GDM1 (cell line): Measurements from ENCODE around the gene CTU2.
"Not testable (repeated sequence)": the region's sequence is repeated elsewhere in the genome, so short reads cannot be mapped to it uniquely, and the experiment has no call there.

ENCODE experiments used
- DNase-seq: peaks from one replicate; lab custom pipeline; 2025; lab: John Stamatoyannopoulos, UW

The CTU2 gene

DNA sequence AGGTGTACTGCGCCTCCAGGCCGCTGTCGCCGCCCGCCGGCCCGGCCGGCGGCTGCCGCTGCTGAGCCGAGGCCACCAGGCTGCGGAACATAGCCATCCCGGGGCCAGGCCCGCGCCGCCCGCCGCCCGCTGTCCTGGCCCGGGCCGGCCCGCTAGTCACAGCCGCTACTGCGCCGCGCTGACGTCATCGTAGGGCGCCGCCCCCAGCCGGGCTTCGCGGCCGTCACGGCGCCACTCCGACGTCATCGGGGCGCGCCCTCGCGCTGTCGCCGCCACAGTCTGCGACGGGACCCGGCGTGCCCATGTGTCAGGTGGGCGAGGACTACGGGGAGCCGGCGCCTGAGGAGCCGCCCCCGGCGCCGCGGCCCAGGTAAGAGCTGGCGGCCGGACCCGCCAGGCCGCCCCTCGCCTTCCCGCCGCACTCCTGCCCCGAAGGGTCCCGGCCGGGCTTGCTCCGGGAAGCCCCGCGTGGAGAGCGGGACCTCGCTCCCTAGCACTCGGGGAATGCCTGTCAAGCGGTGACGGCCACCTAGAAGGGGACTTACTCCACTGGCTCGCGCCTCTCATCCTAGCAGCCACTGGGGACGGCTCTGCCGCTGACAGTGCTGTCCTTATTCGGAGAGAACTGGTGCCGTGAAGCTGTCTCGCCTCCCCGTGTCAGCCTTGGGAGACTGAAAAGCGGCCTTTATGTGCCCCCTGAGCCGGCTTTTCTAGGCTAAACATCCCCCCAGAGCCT, at the start of gene CTU2, which contains the start of gene RNF166:
CTU2 (plus strand) TSS at position 275 of the 736 bp plus-strand sequence; CDS start at position 303, 28 bp downstream.
RNF166 (minus strand) TSS at position 180 of the 736 bp plus-strand sequence; CDS start at position 97, 83 bp downstream.
- peak; percentile 84 for DNase-seq

DNA sequence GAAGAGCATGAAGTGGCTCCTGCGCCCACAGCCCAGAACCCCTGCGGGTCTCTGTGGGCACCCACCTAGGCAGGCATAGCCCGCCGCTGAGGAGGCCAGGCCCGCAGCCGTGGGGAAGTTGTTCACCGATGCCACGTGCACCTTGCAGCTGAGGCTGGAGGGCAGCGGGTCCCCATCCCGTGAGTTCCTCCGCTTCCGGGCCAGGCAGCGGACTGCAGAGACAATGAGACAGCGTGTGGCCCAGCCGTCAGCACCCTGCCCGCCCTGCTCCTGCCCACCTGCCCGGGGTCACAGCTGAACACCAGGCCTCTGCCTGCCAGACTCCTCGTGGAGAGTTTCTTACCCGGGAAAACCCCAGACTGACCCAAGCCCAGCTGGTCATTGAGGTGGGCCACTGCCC, 48.9 kb upstream of the CTU2 start:
- DNase-seq, result no peak

GRCh38 chr16:88658714-88659113, 47.6 kb upstream of the CTU2 start:
- DNase-seq, result no peak

GRCh38 chr16:88659160-88659559, 47.1 kb upstream of the CTU2 start:
- DNase-seq, result no peak

DNA sequence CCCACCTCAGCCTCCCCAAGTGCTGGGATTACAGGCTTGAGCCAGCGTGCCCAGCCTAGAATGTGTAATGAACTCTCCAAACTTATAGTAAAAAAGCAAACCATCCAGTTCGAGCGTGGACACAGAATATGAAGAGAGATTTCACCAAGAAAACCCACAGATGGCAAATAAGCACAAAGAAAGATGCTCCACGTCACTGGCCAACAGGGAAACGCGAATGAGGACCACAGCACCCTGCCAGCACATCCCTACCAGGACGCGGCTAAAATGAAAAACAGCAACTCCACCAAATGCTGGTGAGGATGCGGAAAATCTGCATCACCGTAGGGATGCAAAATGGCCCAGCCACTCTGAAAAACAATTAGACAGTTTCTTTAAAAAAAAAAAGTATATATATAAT, 44.8 kb upstream of the CTU2 start:
- DNase-seq, result no peak

GRCh38 chr16:88662222-88662842, 44.0 kb upstream of the CTU2 start:
- DNase-seq, result no peak

DNA sequence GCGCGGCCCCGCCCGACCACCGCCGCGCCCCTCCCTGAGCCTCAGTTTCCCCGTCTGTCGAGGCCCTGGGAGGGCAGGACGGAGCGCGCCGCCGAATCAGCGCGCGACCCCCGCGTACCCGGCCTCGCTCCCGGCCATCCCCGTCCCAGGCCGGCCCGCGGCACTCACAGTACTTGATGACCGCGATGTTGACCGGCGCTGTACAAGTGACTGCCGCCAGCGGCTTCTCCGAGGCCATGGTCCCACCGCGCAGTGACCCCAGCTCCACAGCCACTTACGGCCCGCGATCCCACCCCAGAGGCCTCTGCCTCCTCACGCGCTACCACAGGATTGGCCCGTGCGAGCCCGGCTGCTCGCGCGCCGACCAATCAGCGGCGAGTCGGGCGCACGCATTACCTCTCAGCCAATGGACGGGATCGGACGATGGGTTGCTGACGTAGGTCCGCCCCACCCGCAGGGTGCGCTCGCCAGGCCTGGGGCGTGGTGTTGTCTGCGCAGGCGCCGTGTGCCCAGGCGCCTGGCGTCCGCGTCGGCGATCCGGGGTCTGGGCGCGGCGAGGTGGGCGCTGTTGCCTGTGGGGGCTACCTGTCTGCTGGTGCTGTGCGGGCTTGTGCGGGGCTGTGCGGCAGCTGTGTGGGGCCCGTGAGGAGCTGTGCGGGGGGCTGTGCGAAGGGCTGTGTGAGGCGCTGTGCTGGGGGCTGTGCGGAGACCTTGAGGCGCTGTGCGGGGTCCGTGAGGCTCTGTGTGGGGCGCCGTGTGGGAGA, 43.3 kb upstream of the CTU2 start, which contains the start of gene MVD:
MVD (minus strand) TSS at position 249 of the 764 bp plus-strand sequence; CDS start at position 238, 11 bp downstream.
- DNase-seq, result peak; percentile 97

- no peak for DNase-seq
Measured at GRCh38 chr16:88665148-88665547, 41.2 kb upstream of the CTU2 start.

DNA sequence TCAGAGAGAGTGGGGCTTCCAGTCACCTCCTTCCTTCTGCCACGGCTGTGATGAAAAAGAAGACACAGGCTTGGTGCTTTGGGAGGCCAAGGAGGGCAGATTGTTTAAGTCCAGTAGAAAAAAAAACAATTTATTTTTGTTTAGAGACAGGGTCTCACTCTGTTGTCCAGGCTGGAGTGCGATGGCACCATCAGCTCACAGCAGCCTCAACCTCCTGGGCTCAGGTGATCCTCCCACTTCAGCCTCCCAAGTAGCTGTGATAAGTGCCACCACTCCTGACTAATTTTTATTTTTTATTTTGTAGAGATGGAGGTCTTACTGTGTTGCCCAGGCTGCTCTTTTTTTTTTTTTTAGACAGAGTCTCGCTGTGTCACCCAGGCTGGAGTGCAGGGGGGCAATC, 40.7 kb upstream of the CTU2 start:
- no peak for DNase-seq

DNA sequence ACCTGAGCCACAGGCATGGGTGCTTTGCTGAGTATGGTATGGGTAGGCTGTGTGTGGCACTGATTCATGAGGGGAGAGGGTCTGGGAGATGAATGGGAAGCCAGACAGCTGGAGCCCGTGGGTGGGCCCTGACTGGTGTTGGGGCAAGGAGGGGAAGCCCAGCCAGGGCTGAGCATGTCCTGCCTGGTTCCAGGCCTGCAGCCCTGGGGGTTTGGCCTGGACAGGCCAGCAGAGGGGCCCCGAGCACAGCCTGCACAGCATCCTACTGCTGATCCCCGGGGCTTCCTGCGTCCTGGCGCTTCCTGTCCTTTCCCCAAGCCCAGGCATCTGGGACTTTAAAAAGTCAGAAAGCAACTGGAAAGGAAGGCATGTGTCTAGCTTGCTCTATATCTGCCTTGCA, 38.8 kb upstream of the CTU2 start:
- DNase-seq, result no peak

- not testable (repeated sequence) for DNase-seq
Measured at GRCh38 chr16:88669493-88669892, 36.8 kb upstream of the CTU2 start.

- DNase-seq, result no peak
Measured at GRCh38 chr16:88669980-88670379, 36.3 kb upstream of the CTU2 start.

GRCh38 chr16:88671806-88672205, 34.5 kb upstream of the CTU2 start:
- DNase-seq, result no peak

GRCh38 chr16:88672776-88673175, 33.5 kb upstream of the CTU2 start:
- no peak for DNase-seq

DNA sequence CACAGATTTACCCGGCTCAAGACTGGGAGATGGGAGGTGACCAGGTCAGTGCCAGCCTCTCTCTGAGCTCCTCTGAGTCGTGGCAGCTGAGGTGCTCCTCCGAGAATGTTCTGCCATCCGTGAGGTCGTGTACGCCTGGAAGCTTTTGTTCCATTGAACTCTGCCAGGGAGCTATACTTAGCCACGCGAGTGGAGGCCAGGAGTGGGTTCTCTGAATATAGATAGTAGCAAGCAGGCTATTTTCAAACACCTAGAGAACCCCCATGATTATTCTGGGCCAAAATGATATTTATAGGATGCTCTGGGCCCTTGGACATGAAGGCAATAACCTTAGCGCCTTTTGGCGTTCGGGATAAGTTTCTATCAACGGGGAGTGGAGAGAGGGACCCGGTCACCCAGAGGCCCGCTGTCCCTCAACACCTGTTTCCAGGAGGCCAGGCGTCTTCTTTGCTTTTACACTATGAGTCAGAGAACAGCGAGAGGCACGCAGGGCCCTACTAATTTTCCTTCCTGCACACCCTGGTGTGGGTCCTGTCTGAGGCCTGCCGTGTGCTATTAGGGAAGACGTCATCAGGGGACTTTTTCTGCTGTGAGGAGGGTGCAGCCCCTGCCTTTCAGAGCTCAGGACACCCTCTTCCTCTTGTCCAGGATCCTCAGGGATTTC, 32.5 kb upstream of the CTU2 start:
- no peak for DNase-seq

DNA sequence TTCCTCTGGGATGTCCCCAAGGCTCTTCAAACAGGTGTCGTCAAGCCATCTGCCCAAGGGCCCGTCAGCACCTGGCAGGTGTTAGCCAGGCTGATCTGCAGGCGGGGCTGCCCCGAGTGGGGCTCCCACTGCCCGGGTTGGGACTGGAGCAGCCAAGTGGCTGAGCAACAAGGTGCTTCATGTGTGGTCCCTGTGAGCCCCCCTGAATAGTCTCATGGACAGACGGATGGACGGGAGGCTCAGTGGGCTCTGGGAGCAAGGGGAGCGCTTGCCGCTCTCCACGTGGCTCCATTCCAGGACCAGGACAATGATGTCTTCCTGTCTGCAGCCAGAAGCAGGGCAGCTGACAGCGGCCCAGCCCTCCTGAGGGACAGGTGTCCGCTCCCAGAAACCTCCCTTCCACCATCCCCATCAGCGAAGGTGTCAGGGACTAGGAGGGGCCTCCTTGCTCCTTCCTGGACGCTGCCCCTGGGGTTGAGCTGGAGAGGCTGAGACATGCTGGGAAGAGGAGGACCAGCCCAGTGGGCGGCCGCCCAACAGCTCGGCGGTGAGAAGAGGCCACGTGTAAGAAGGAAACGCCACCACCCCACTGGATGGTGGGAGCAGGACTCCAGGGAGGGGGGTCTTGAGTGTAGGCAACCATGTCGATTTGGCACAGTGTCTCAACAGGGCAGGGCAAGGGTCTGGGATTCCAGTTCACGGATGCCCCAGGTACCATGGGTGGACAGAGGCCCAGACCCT, 29.6 kb upstream of the CTU2 start:
- DNase-seq, result no peak

DNA sequence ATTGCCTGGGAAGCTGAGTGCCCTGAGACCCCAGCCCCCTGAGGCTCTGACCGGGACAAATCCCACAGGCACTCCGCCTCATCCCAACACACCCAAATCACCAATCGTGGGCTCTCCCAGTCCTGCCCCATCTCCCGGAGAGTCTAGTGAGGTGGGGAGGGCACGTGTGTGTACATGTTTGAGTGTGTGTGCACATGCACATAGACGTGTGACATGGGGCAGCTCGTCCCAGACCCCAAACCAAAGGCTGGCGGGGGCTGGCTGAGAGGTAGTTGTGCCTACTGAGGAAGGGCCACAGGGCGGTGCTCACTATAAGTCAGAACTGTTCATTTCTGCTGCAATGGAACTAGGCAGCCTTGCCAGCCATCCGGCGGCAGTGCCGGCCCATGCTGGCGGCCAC, 28.6 kb upstream of the CTU2 start:
- DNase-seq, result no peak

DNA sequence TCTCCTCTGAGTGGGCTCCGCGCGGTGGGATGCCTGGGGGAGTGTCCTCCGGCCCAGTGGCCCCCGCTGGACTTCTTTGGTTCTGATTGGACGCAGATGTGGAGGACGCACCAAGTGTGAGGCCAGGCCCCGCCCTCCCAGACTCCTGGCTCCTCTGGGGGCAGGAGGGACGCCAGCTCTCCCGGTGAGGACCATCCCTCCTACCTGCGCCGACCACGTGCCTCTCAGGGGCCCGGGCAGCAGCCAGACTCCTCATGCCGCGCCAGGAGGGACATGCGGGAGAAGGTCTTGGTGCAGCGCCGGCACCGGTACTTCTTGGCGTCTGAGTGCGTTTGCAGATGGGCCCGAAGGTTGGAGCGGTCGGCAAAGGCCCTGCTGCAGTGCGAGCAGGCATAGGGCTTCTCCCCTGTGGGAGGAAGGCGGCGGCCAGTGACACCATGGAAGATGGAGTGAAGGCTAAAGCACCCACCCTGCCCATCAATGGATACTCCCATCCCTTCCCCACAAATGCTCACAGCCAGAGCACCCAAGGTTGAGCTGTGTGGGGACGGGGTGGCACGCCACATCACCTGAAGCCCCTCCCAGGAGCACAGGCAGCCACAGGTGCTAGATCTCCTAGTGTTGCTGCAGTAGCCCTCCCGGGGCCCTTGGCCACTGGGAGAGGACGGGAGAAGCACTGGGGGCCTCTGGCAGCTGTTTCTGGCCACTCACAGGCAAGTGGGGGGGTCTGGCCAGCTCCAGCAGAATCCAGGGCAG, 27.9 kb upstream of the CTU2 start:
- DNase-seq, result no peak

DNA sequence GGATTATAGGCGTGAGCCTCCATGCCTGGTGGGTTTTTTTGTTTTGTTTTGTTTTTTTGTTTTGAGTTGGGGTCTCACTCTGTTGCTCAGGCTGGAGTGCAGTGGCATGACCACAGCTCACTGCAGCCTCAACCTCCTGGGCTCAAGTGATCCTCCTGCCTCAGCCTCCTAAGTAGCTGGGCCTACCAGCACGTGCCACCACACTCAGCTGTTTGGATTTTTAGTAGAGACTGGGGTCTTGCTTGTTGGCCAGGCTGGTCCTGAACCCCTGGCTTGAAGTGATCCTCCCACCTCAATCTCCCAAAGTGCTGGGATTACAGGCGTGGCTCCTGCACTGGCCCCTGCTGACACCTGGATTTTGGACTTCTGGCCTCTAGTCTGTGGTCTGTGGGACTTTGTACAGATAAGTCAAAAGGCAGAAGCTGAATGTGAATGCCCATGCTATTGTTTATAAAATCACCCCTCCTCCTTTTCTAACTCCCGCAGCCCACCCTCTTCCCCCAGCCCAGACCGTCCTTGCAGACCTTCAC, 25.7 kb upstream of the CTU2 start:
- DNase-seq, result no peak

- DNase-seq, result peak; percentile 23
Measured at GRCh38 chr16:88681084-88681680, 25.1 kb upstream of the CTU2 start.
